Measurements from ENCODE around the gene HNRNPUL1.
A peak's percentile ranks its signal among the peaks of the same experiment; 100 is the strongest.

The HNRNPUL1 gene

GRCh38 chr19:41304706-41305483, 40.7 kb downstream of the HNRNPUL1 start:
- no peak for TF ChIP-seq CTCF (IDR thresholded peaks at IDR 0.05; ENCODE audit: insufficient read depth, low read length, poor library complexity, severe bottlenecking)
- H3K27me3 ChIP-seq (replicated peaks; ENCODE audit: control insufficient read depth, insufficient read depth, low read length), result no peaks in the 10 kb centered on the region
- DNase-seq (ENCODE audit: extremely low read depth, insufficient read length), result no peak
- H3K4me3 ChIP-seq (replicated peaks; ENCODE audit: low read depth, low read length), result no peak overlapping the region
- peaks cover 26% of the 10 kb centered on the region for H3K36me3 ChIP-seq (ENCODE audit: control insufficient read depth, insufficient read depth, low read length)

- no peak for DNase-seq (ENCODE audit: extremely low read depth, insufficient read length)
- no peak for TF ChIP-seq CTCF (IDR thresholded peaks at IDR 0.05; ENCODE audit: insufficient read depth, low read length, poor library complexity, severe bottlenecking)
- Histone ChIP-seq H3K27me3 (replicated peaks; ENCODE audit: control insufficient read depth, insufficient read depth, low read length) (no peaks in the 10 kb centered on the region), H3K4me3 (replicated peaks; ENCODE audit: low read depth, low read length) (no peak overlapping the region), H3K36me3 (ENCODE audit: control insufficient read depth, insufficient read depth, low read length) (peaks cover 21% of the 10 kb centered on the region)
Measured at GRCh38 chr19:41305927-41306793, 42.0 kb downstream of the HNRNPUL1 start.

DNA sequence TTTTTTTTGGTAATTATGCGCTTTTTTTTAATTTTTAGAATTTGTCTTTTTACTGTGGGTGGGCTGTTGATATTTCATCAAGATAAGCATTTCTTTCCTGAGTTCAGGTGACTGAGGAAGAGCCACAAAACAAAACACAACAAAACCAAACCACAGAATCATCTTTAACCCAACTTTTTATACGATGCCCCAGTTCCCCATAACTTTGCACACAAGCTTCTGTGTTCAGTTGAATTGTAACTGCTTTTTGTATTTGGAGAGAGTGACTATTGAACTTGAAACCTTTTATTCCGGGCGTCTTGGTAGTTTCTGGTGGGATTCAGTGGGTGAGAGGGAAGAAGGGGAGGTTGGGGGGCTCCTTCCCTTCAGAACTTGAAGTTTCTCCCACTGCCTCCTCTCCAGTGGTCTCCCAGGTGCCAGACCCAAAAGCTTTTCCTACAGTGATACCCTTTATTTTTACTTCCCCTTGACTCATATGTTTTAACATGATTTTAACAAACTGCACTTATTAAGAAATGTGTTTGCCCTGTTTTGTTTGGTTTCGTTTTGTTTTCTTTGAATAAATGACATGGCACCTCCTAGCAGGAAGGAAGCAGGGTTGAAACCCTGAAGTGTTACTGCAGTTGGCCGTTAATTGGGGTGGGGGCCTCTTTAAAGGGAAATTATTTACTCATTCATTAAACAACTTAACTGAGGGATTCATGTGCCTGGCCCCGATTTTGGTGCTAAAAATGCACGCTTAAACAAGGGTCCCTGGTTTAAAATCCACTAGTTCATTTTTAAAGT, 43.1 kb downstream of the HNRNPUL1 start:
- Histone ChIP-seq H3K36me3 (ENCODE audit: control insufficient read depth, insufficient read depth, low read length) (peaks cover 15% of the 10 kb centered on the region), H3K4me3 (replicated peaks; ENCODE audit: low read depth, low read length) (no peak overlapping the region), H3K27me3 (replicated peaks; ENCODE audit: control insufficient read depth, insufficient read depth, low read length) (no peaks in the 10 kb centered on the region)
- no peak for DNase-seq (ENCODE audit: extremely low read depth, insufficient read length)
- no peak for TF ChIP-seq CTCF (IDR thresholded peaks at IDR 0.05; ENCODE audit: insufficient read depth, low read length, poor library complexity, severe bottlenecking)

- no peak for TF ChIP-seq CTCF (IDR thresholded peaks at IDR 0.05; ENCODE audit: insufficient read depth, low read length, poor library complexity, severe bottlenecking)
- no peak for DNase-seq (ENCODE audit: extremely low read depth, insufficient read length)
- Histone ChIP-seq H3K27me3 (replicated peaks; ENCODE audit: control insufficient read depth, insufficient read depth, low read length) (no peaks in the 10 kb centered on the region), H3K36me3 (ENCODE audit: control insufficient read depth, insufficient read depth, low read length) (peaks cover 16% of the 10 kb centered on the region), H3K4me3 (replicated peaks; ENCODE audit: low read depth, low read length) (no peak overlapping the region)
Measured at GRCh38 chr19:41307954-41308449, 43.8 kb downstream of the HNRNPUL1 start.

- Histone ChIP-seq H3K4me3 (replicated peaks; ENCODE audit: low read depth, low read length) (peak overlapping the region; percentile 80), H3K27me3 (replicated peaks; ENCODE audit: control insufficient read depth, insufficient read depth, low read length) (no peaks in the 10 kb centered on the region), H3K36me3 (ENCODE audit: control insufficient read depth, insufficient read depth, low read length) (peaks cover 19% of the 10 kb centered on the region)
- TF ChIP-seq CTCF (IDR thresholded peaks at IDR 0.05; ENCODE audit: insufficient read depth, low read length, poor library complexity, severe bottlenecking), result peak; percentile 89
- peak; percentile 56 for DNase-seq (ENCODE audit: extremely low read depth, insufficient read length)
Measured at GRCh38 chr19:41308450-41309179, 44.4 kb downstream of the HNRNPUL1 start.

All from GM06990 (cell line).